CD14-positive monocyte (primary cell): ENCODE results near the gene ADIPOR1. TPM values are rescaled to one million over a fixed set of nuclear protein-coding genes. Genes with fewer than 3 reads are reported as not detected.

ENCODE experiments used
- DNase-seq, 3 donors: peaks; one replicate each; pipeline ENCODE4 v3.0.0-alpha.2; 2011 to 2022
- H2AFZ ChIP-seq: 2 replicates; pipeline ENCODE4 v1.6.0; 2012; ENCODE audit warnings: mild to moderate bottlenecking, low read depth, low read length, inconsistent platforms; ENCODE audit not compliant: insufficient read depth, poor library complexity, severe bottlenecking
- H3K27ac ChIP-seq, 2 donors: 1 replicate in 1 of 2; 2 replicates in 1 of 2; pipeline ENCODE4 v1.5.1; 2012 to 2013; ENCODE audit warnings: low read length in 2 of 2, control low read depth in 1 of 2, inconsistent platforms in 1 of 2, low read depth in 1 of 2, mild to moderate bottlenecking in 1 of 2
- H3K27me3 ChIP-seq, 2 donors: one replicate each; pipeline versions ENCODE4 v1.6.0 to v1.6.1; 2011 to 2013; ENCODE audit warnings: low read length in 2 of 2; ENCODE audit not compliant: control insufficient read depth in 2 of 2, insufficient read depth in 2 of 2
- H3K36me3 ChIP-seq, 2 donors: replicated peaks in 1 of 2; 1 replicate in 1 of 2; 2 replicates in 1 of 2; pipeline versions ENCODE4 v1.5.1 to v1.6.1; 2012 to 2013; ENCODE audit warnings: low read length in 2 of 2, control low read depth in 1 of 2, inconsistent platforms in 1 of 2, mild to moderate bottlenecking in 1 of 2; ENCODE audit not compliant: insufficient read depth in 2 of 2, control insufficient read depth in 1 of 2
- H3K4me1 ChIP-seq, 2 donors: 1 replicate in 1 of 2; 2 replicates in 1 of 2; pipeline versions ENCODE4 v1.5.1 to v1.6.1; 2012 to 2013; ENCODE audit warnings: low read length in 2 of 2, control low read depth in 1 of 2, inconsistent platforms in 1 of 2, mild to moderate bottlenecking in 1 of 2, moderate library complexity in 1 of 2; ENCODE audit not compliant: insufficient read depth in 2 of 2, control insufficient read depth in 1 of 2
- H3K4me2 ChIP-seq: replicated peaks from 2 replicates; pipeline ENCODE3; 2012; ENCODE audit warnings: low read length, moderate library complexity, mild to moderate bottlenecking; ENCODE audit not compliant: poor library complexity, severe bottlenecking; ENCODE audit errors: extremely low read depth
- H3K4me3 ChIP-seq, 3 experiments: fragments of 200-600 bp in 1 of 3; sonication (generic) in 1 of 3; replicated peaks in 1 of 3; 1 replicate in 2 of 3; 2 replicates in 1 of 3; pipeline ENCODE4 v1.5.1; 2011 to 2013; ENCODE audit warnings: low read length in 3 of 3, mild to moderate bottlenecking in 3 of 3, control low read depth in 2 of 3, low read depth in 2 of 3, inconsistent platforms in 1 of 3, moderate library complexity in 1 of 3
- H3K79me2 ChIP-seq: 2 replicates; pipeline ENCODE4 v1.6.0; 2012; ENCODE audit warnings: mild to moderate bottlenecking, control low read depth, inconsistent platforms, low read length, moderate library complexity; ENCODE audit not compliant: insufficient read depth
- H3K9ac ChIP-seq: 2 replicates; pipeline ENCODE4 v1.6.0; 2017; ENCODE audit warnings: low read length, mild to moderate bottlenecking; ENCODE audit not compliant: insufficient read depth, poor library complexity, severe bottlenecking
- H3K9me3 ChIP-seq, 2 donors: replicated peaks in 1 of 2; 1 replicate in 1 of 2; 2 replicates in 1 of 2; pipeline versions ENCODE4 v1.5.1 to v1.6.1; 2012 to 2013; ENCODE audit warnings: low read length in 2 of 2, control low read depth in 1 of 2; ENCODE audit not compliant: control insufficient read depth in 1 of 2, insufficient read depth in 1 of 2
- H4K20me1 ChIP-seq: 2 replicates; pipeline ENCODE4 v1.6.0; 2012; ENCODE audit warnings: mild to moderate bottlenecking, low read length, control low read depth, moderate library complexity; ENCODE audit not compliant: insufficient read depth
- H3K27ac Mint-ChIP-seq, 7 donors: one replicate each; pipeline ENCODE4 v1.8.0; 2020; ENCODE audit warnings: mild to moderate bottlenecking in 7 of 7, mixed read lengths in 7 of 7, moderate library complexity in 6 of 7, inconsistent platforms in 2 of 7
- H3K27me3 Mint-ChIP-seq, 3 donors: one replicate each; pipeline ENCODE4 v1.8.0; 2021 to 2022; ENCODE audit warnings: low read depth in 3 of 3, mild to moderate bottlenecking in 3 of 3, mixed read lengths in 3 of 3, moderate library complexity in 3 of 3, inconsistent platforms in 1 of 3
- H3K36me3 Mint-ChIP-seq, 2 donors: one replicate each; pipeline ENCODE4 v1.8.0; 2020; ENCODE audit warnings: mixed read lengths in 2 of 2, inconsistent platforms in 1 of 2, mild to moderate bottlenecking in 1 of 2
- H3K4me1 Mint-ChIP-seq: one replicate; pipeline ENCODE4 v1.8.0; 2020; ENCODE audit warnings: mild to moderate bottlenecking, mixed read lengths
- H3K4me3 Mint-ChIP-seq, 2 donors: one replicate each; pipeline ENCODE4 v1.8.0; 2020; ENCODE audit warnings: mild to moderate bottlenecking in 2 of 2, mixed read lengths in 2 of 2, moderate library complexity in 1 of 2
- H3K9me3 Mint-ChIP-seq, 7 donors: one replicate each; pipeline ENCODE4 v1.8.0; 2020 to 2022; ENCODE audit warnings: mixed read lengths in 7 of 7, mild to moderate bottlenecking in 6 of 7, moderate library complexity in 6 of 7, inconsistent platforms in 2 of 7
- CTCF ChIP-seq: fragments of 200-600 bp; IDR thresholded peaks from one replicate; pipeline ENCODE4 v1.8.0; 2022; ENCODE audit warnings: antibody characterized with exemption, mild to moderate bottlenecking
- WGBS: methylation state at CpG from one replicate; pipeline ENCODE4 v1.1.5; 2013; ENCODE audit warnings: missing lambda C conversion rate; ENCODE audit not compliant: insufficient coverage; 5-methylcytosine and 5-hydroxymethylcytosine counted together
- intact Hi-C, 2 donors: fragments of 100-400 bp; cut with micrococcal nuclease; formaldehyde crosslinking; loops; one replicate each; pipeline versions ENCODE4 v1.15.0 to v1.15.1; 2023
- polyA plus RNA-seq, 3 donors: library from polyadenylated mRNA; depleted of rRNA in 1 of 3; unstranded in 2 of 3; stranded (reverse) in 1 of 3; fragments of 300-500 nt in 2 of 3; fragments of >200 nt in 1 of 3; fragmentation: Illumina TruSeq in 2 of 3; gene quantifications; 1 replicate in 2 of 3; 2 replicates in 1 of 3; pipeline ENCODE4 v1.2.3, GENCODE V29; 2012 to 2021

Gene ADIPOR1
- polyA plus RNA-seq, 3 donors = 140 to 216 (median 197) TPM

GRCh38 chr1:202967684-202968281, 9.7 kb upstream of the ADIPOR1 start:
- H3K36me3 Mint-ChIP-seq = peaks cover 25 to 27% of the 10 kb centered on the region in 2 donors
- no peak for TF ChIP-seq CTCF
- peak overlapping the region; percentile 86 to 90 for H3K4me3 Mint-ChIP-seq
- intact Hi-C loops = loop anchor here (2.0 to 5.0 kb wide), 3 partner anchors 15 to 160 kb away; partner anchors contain the start of genes KDM5B (in 1 of the 2) and KLHL12 (in 1 of the 2)
- peaks cover 8% of the 10 kb centered on the region for H3K79me2 ChIP-seq
- H3K9ac ChIP-seq = peak overlapping the region; percentile 68
- H3K27me3 Mint-ChIP-seq = no peaks in the 10 kb centered on the region
- peak overlapping the region; percentile 98 for H3K4me2 ChIP-seq
- H3K4me1 Mint-ChIP-seq = peaks cover 45% of the 10 kb centered on the region
- no peaks in the 10 kb centered on the region for H3K9me3 ChIP-seq
- H3K4me1 ChIP-seq = peaks cover 43 to 51% of the 10 kb centered on the region in 2 donors
- H3K27ac ChIP-seq = peak overlapping the region; percentile 81 to 91
- H3K36me3 ChIP-seq = peaks cover 19 to 26% of the 10 kb centered on the region in 2 donors
- H3K4me3 ChIP-seq = peak overlapping the region; percentile 57 to 91 (median 61)
- peak overlapping the region; percentile 76 for H2AFZ ChIP-seq
- H3K27me3 ChIP-seq = no peaks in the 10 kb centered on the region
- 1% methylated on average over 19 of the region's 21 CpGs for WGBS
- DNase-seq = peak; percentile 39 to 63 (median 59)
- H3K27ac Mint-ChIP-seq = peak overlapping the region; percentile 90 to 98 (median 96)
- no peaks in the 10 kb centered on the region for H4K20me1 ChIP-seq
- no peaks in the 10 kb centered on the region for H3K9me3 Mint-ChIP-seq

- no peaks in the 10 kb centered on the region for H3K9me3 ChIP-seq
- Mint-ChIP-seq H3K4me3 (peak overlapping the region; percentile 76 to 88), H3K27me3 (no peaks in the 10 kb centered on the region), H3K4me1 (peaks cover 45% of the 10 kb centered on the region), H3K9me3 (no peaks in the 10 kb centered on the region), H3K36me3 (peaks cover 41 to 42% of the 10 kb centered on the region in 2 donors), H3K27ac (peak overlapping the region; percentile 35 to 90 (median 72))
- peak overlapping the region; percentile 74 to 86 for H3K27ac ChIP-seq
- H3K9ac ChIP-seq = peak overlapping the region; percentile 87
- no peak for DNase-seq
- peak overlapping the region; percentile 80 for H3K4me2 ChIP-seq
- H2AFZ ChIP-seq = peak overlapping the region; percentile 96
- 40% methylated on average over 15 of the region's 18 CpGs for WGBS
- TF ChIP-seq CTCF = no peak
- peaks cover 43 to 51% of the 10 kb centered on the region in 2 donors for H3K4me1 ChIP-seq
- peak overlapping the region; percentile 75 to 95 (median 91) for H3K4me3 ChIP-seq
- peaks cover 8% of the 10 kb centered on the region for H3K79me2 ChIP-seq
- peaks cover 32 to 42% of the 10 kb centered on the region in 2 donors for H3K36me3 ChIP-seq
- H3K27me3 ChIP-seq = no peaks in the 10 kb centered on the region
- H4K20me1 ChIP-seq = no peaks in the 10 kb centered on the region
- intact Hi-C loops = loop anchor here (5.0 kb wide), 2 partner anchors 39 to 159 kb away; partner anchors contain the start of genes KDM5B (in 1 of the 2) and KLHL12 (in 1 of the 2)
Measured at GRCh38 chr1:202966006-202966898, 8.1 kb upstream of the ADIPOR1 start.
